Adrenal gland (tissue), 12 donors: ENCODE results near the gene LMTK2. TPM values are rescaled to one million over a fixed set of nuclear protein-coding genes. Genes with fewer than 3 reads are reported as not detected.

Experiments used
- DNase-seq, 7 donors: peaks; one replicate each; pipeline ENCODE4 v3.0.0-alpha.2; 2019 to 2020
- H3K27ac ChIP-seq, 5 donors: fragments of 200-600 bp; sonication (generic) in 4 of 5; 1 replicate in 3 of 5; 2 replicates in 2 of 5; pipeline versions ENCODE4 v1.5.1 to v1.8.0; 2016 to 2020; ENCODE audit warnings: mild to moderate bottlenecking in 1 of 5
- H3K27me3 ChIP-seq: fragments of 200-600 bp; 2 replicates; pipeline ENCODE4 v1.8.0; 2021
- H3K36me3 ChIP-seq, 2 donors: fragments of 200-600 bp; replicated peaks in 1 of 2; 1 replicate in 1 of 2; 2 replicates in 1 of 2; pipeline versions ENCODE4 v1.5.1 to v1.8.0; 2018 to 2022
- H3K4me1 ChIP-seq, 2 donors: fragments of 200-600 bp; replicated peaks in 1 of 2; 1 replicate in 1 of 2; 2 replicates in 1 of 2; pipeline versions ENCODE4 v1.5.1 to v1.8.0; 2018 to 2021
- H3K4me3 ChIP-seq, 4 donors: fragments of 200-600 bp; sonication (generic) in 3 of 4; one replicate each; pipeline ENCODE4 v1.5.1; 2016 to 2018
- H3K9me3 ChIP-seq, 3 donors: fragments of 200-600 bp; sonication (generic) in 1 of 3; replicated peaks in 1 of 3; 1 replicate in 2 of 3; 2 replicates in 1 of 3; pipeline versions ENCODE4 v1.5.1 to v1.8.0; 2016 to 2021
- CTCF ChIP-seq, 6 experiments: fragments of 450-650 bp in 4 of 6; fragments of 200-600 bp in 2 of 6; sonication (generic) in 1 of 6; IDR thresholded peaks; 1 replicate in 5 of 6; 2 replicates in 1 of 6; pipeline versions ENCODE4 v1.5.1 to v1.8.0; 2016 to 2021; ENCODE audit warnings: antibody characterized with exemption in 6 of 6, mild to moderate bottlenecking in 2 of 6, moderate library complexity in 1 of 6
- POLR2A ChIP-seq, 2 donors: fragments of 450-650 bp; IDR thresholded peaks; one replicate each; pipeline ENCODE4 v1.6.1; 2017; ENCODE audit warnings: antibody characterized with exemption in 2 of 2, mild to moderate bottlenecking in 2 of 2, moderate library complexity in 1 of 2
- WGBS, 4 donors: extraction: QIAGEN DNeasy Blood & Tissue Kit in 2 of 4; methylation state at CpG; one replicate each; pipeline versions ENCODE4 v1.1.5 to v1.1.7; 2013 to 2017; 5-methylcytosine and 5-hydroxymethylcytosine counted together
- intact Hi-C, 2 donors: fragments of 100-400 bp; cut with DNase I; formaldehyde crosslinking; loops; one replicate each; pipeline versions ENCODE4 v1.14.1 to v1.15.0; 2022 to 2023
- polyA plus RNA-seq, 3 donors: library from polyadenylated mRNA; stranded (reverse); fragments of 200-250 nt in 2 of 3; fragments of 350-450 nt in 1 of 3; fragmentation: Illumina TruSeq in 1 of 3; extraction: RNeasy Lipid Tissue Mini Kit (QIAGEN cat#74804) in 1 of 3; gene quantifications; one replicate each; pipeline ENCODE4 v1.2.3, GENCODE V29; 2013 to 2014
- total RNA-seq, 9 donors: library from RNA; depleted of rRNA in 4 of 9; stranded (reverse); fragments of >200 nt in 4 of 9; fragments of 120-200 nt in 1 of 9; fragmentation: NEBNext Ultra II Directional in 1 of 9; extraction: Animal tissue kit (Norgen Biotek cat#: 25700) in 1 of 9; gene quantifications; one replicate each; pipeline versions ENCODE4 v1.1.0 to v1.2.4, GENCODE V29; 2013 to 2023
- donor health status: healthy with polysubstance abuse.
- donor health status: Bipolar disorder and iron deficiency.
- donor health status: DM: yes; HTN: yes; CAD: no.
- donor health status: DM: no; HTN: no; CAD: no.
- donor health status: DM: no; HTN: no; CAD: no.
- donor health status: DM: yes; HTN: yes; CAD: no.

Gene LMTK2
- total and polyA plus RNA-seq, 12 donors, result 3.4 to 36.2 (median 22.4) TPM

- 28 to 61% (median 43%) methylated on average over 4 of the region's 4 CpGs for WGBS, 4 donors
- peaks cover 38 to 40% of the 10 kb centered on the region in 2 donors for H3K4me1 ChIP-seq
- peak in 1 of 2 donors; percentile 27 for TF ChIP-seq POLR2A (IDR thresholded peaks at IDR 0.05)
- no peak for TF ChIP-seq CTCF (IDR thresholded peaks at IDR 0.05)
- intact Hi-C loops, result no loop called here
- no peak for DNase-seq
- no peaks in the 10 kb centered on the region for H3K36me3 ChIP-seq
- H3K4me3 ChIP-seq, result no peak overlapping the region
- H3K9me3 ChIP-seq, result no peaks in the 10 kb centered on the region
- H3K27ac ChIP-seq, result peak overlapping the region in 2 of 5 donors; percentile 51 to 52
- H3K27me3 ChIP-seq, result no peaks in the 10 kb centered on the region
Measured at GRCh38 chr7:98133621-98134303, 27.1 kb downstream of the LMTK2 start.

GRCh38 chr7:98134420-98135228 is 28.0 kb downstream of the LMTK2 start:
- no peak for DNase-seq
- 88 to 90% (median 89%) methylated on average over 9 of the region's 9 CpGs for WGBS, 4 donors

GRCh38 chr7:98135984-98136383 is 29.3 kb downstream of the LMTK2 start:
- no peak for TF ChIP-seq CTCF (IDR thresholded peaks at IDR 0.05)
- no peak for TF ChIP-seq POLR2A (IDR thresholded peaks at IDR 0.05)

More at GRCh38 chr7:98134420-98135228, 28.0 kb downstream of the LMTK2 start:
- peaks cover 38 to 40% of the 10 kb centered on the region in 2 donors for H3K4me1 ChIP-seq
- TF ChIP-seq POLR2A (IDR thresholded peaks at IDR 0.05) (no peak), CTCF (IDR thresholded peaks at IDR 0.05) (no peak)
- H3K27ac ChIP-seq, result peak overlapping the region in 1 of 5 donors; percentile 52
- intact Hi-C loops, result no loop called here
- H3K9me3 ChIP-seq, result no peaks in the 10 kb centered on the region
- no peaks in the 10 kb centered on the region for H3K27me3 ChIP-seq
- peaks cover 0 to 5% of the 10 kb centered on the region in 2 donors for H3K36me3 ChIP-seq
- no peak overlapping the region for H3K4me3 ChIP-seq

GRCh38 chr7:98136423-98136822 is 29.8 kb downstream of the LMTK2 start:
- Histone ChIP-seq H3K4me1 (peaks cover 27 to 29% of the 10 kb centered on the region in 2 donors), H3K36me3 (peaks cover 0 to 5% of the 10 kb centered on the region in 2 donors), H3K4me3 (no peak overlapping the region), H3K9me3 (no peaks in the 10 kb centered on the region), H3K27me3 (no peaks in the 10 kb centered on the region), H3K27ac (no peak overlapping the region)
- DNase-seq, result no peak
- TF ChIP-seq POLR2A (IDR thresholded peaks at IDR 0.05) (no peak), CTCF (IDR thresholded peaks at IDR 0.05) (no peak)
- intact Hi-C loops, result no loop called here
- WGBS, 4 donors, result 95 to 99% (median 97%) methylated on average over 5 of the region's 5 CpGs

More at GRCh38 chr7:98135984-98136383, 29.3 kb downstream of the LMTK2 start:
- Histone ChIP-seq H3K4me3 (no peak overlapping the region), H3K9me3 (no peaks in the 10 kb centered on the region), H3K27me3 (no peaks in the 10 kb centered on the region), H3K4me1 (peaks cover 31 to 33% of the 10 kb centered on the region in 2 donors), H3K27ac (no peak overlapping the region), H3K36me3 (peaks cover 0 to 5% of the 10 kb centered on the region in 2 donors)
- 68 to 75% (median 70%) methylated on average over 5 of the region's 5 CpGs for WGBS, 4 donors
- intact Hi-C loops, result no loop called here
- no peak for DNase-seq
